T-helper 2 cell treated with Interferon-gamma antibody and Interleukin-4, amounts not matched to agents 5 μg/mL and 100 μg/mL, for 36 hours (primary cell): ENCODE measurements around the gene CDX2.

Experiments used
- DNase-seq: peaks from one replicate; pipeline ENCODE4 v3.0.0; 2021; ENCODE audit warnings: low spot score
- H3K27ac Mint-ChIP-seq: one replicate; pipeline ENCODE4 v1.8.0; 2021; ENCODE audit warnings: mild to moderate bottlenecking, mixed read lengths
- H3K27me3 Mint-ChIP-seq: one replicate; pipeline ENCODE4 v1.8.0; 2021; ENCODE audit warnings: low read depth, mixed read lengths
- H3K36me3 Mint-ChIP-seq: one replicate; pipeline ENCODE4 v1.8.0; 2021; ENCODE audit warnings: low read depth, mixed read lengths
- H3K4me1 Mint-ChIP-seq: one replicate; pipeline ENCODE4 v1.8.0; 2021; ENCODE audit warnings: low read depth, mixed read lengths
- H3K4me3 Mint-ChIP-seq: one replicate; pipeline ENCODE4 v1.8.0; 2022; ENCODE audit warnings: mild to moderate bottlenecking, moderate library complexity, mixed read lengths
- H3K9me3 Mint-ChIP-seq: one replicate; pipeline ENCODE4 v1.8.0; 2021; ENCODE audit warnings: mixed read lengths

CDX2 gene

GRCh38 chr13:27988520-27988919, 19.4 kb upstream of the CDX2 start, which contains the start of gene URAD:
URAD (minus strand) TSS chr13:27988693; CDS start chr13:27988637, 56 bp downstream.
- H3K4me3 Mint-ChIP-seq = no peak within 1 kb of the TSS
- no peaks in the 10 kb centered on the region for H3K36me3 Mint-ChIP-seq
- no peak within 1 kb of the TSS for H3K27ac Mint-ChIP-seq
- no peak for DNase-seq
- no peaks in the 10 kb centered on the region for H3K9me3 Mint-ChIP-seq
- no peaks in the 10 kb centered on the region for H3K4me1 Mint-ChIP-seq
- peaks cover 11% of the 10 kb centered on the region for H3K27me3 Mint-ChIP-seq

GRCh38 chr13:27985600-27985999, 16.5 kb upstream of the CDX2 start:
- no peaks in the 10 kb centered on the region for H3K36me3 Mint-ChIP-seq
- no peak overlapping the region for H3K27ac Mint-ChIP-seq
- H3K4me3 Mint-ChIP-seq = no peak overlapping the region
- DNase-seq = no peak
- H3K27me3 Mint-ChIP-seq = peaks cover 36% of the 10 kb centered on the region
- no peaks in the 10 kb centered on the region for H3K4me1 Mint-ChIP-seq
- no peaks in the 10 kb centered on the region for H3K9me3 Mint-ChIP-seq

- Mint-ChIP-seq H3K9me3 (no peaks in the 10 kb centered on the region), H3K27me3 (peaks cover 58% of the 10 kb centered on the region), H3K27ac (no peak overlapping the region), H3K4me3 (no peak overlapping the region), H3K36me3 (no peaks in the 10 kb centered on the region), H3K4me1 (peaks cover 1% of the 10 kb centered on the region)
- no peak for DNase-seq
Measured at GRCh38 chr13:27982361-27982760, 13.2 kb upstream of the CDX2 start.

GRCh38 chr13:27981006-27981708, 12.0 kb upstream of the CDX2 start:
- H3K4me3 Mint-ChIP-seq = no peak overlapping the region
- H3K9me3 Mint-ChIP-seq = no peaks in the 10 kb centered on the region
- no peak for DNase-seq
- H3K4me1 Mint-ChIP-seq = peaks cover 1% of the 10 kb centered on the region
- H3K27me3 Mint-ChIP-seq = peaks cover 65% of the 10 kb centered on the region
- no peaks in the 10 kb centered on the region for H3K36me3 Mint-ChIP-seq
- no peak overlapping the region for H3K27ac Mint-ChIP-seq

GRCh38 chr13:27980280-27980998, 11.3 kb upstream of the CDX2 start:
- peaks cover 73% of the 10 kb centered on the region for H3K27me3 Mint-ChIP-seq
- no peak for DNase-seq
- H3K4me3 Mint-ChIP-seq = no peak overlapping the region
- no peak overlapping the region for H3K27ac Mint-ChIP-seq
- peaks cover 3% of the 10 kb centered on the region for H3K4me1 Mint-ChIP-seq
- no peaks in the 10 kb centered on the region for H3K36me3 Mint-ChIP-seq
- no peaks in the 10 kb centered on the region for H3K9me3 Mint-ChIP-seq

GRCh38 chr13:27979765-27980279, 10.7 kb upstream of the CDX2 start:
- no peaks in the 10 kb centered on the region for H3K9me3 Mint-ChIP-seq
- H3K27ac Mint-ChIP-seq = peak overlapping the region; percentile 49
- H3K36me3 Mint-ChIP-seq = no peaks in the 10 kb centered on the region
- DNase-seq = no peak
- peaks cover 6% of the 10 kb centered on the region for H3K4me1 Mint-ChIP-seq
- H3K27me3 Mint-ChIP-seq = peaks cover 79% of the 10 kb centered on the region
- H3K4me3 Mint-ChIP-seq = no peak overlapping the region

- no peak for DNase-seq
- Mint-ChIP-seq H3K36me3 (no peaks in the 10 kb centered on the region), H3K9me3 (no peaks in the 10 kb centered on the region), H3K27ac (no peak overlapping the region), H3K4me1 (peaks cover 6% of the 10 kb centered on the region), H3K4me3 (no peak overlapping the region), H3K27me3 (peaks cover 83% of the 10 kb centered on the region)
Measured at GRCh38 chr13:27979001-27979643, 10.0 kb upstream of the CDX2 start.

- Mint-ChIP-seq H3K27me3 (peaks cover 85% of the 10 kb centered on the region), H3K4me3 (no peak overlapping the region), H3K27ac (no peak overlapping the region), H3K36me3 (no peaks in the 10 kb centered on the region), H3K4me1 (peaks cover 6% of the 10 kb centered on the region), H3K9me3 (no peaks in the 10 kb centered on the region)
- no peak for DNase-seq
Measured at GRCh38 chr13:27978301-27978968, 9.3 kb upstream of the CDX2 start.

- H3K27ac Mint-ChIP-seq = peak overlapping the region; percentile 74
- no peak for DNase-seq
- peaks cover 6% of the 10 kb centered on the region for H3K4me1 Mint-ChIP-seq
- no peaks in the 10 kb centered on the region for H3K36me3 Mint-ChIP-seq
- H3K27me3 Mint-ChIP-seq = peaks cover 87% of the 10 kb centered on the region
- no peaks in the 10 kb centered on the region for H3K9me3 Mint-ChIP-seq
- H3K4me3 Mint-ChIP-seq = no peak overlapping the region
Measured at GRCh38 chr13:27977476-27978300, 8.6 kb upstream of the CDX2 start.

- no peak overlapping the region for H3K4me3 Mint-ChIP-seq
- no peaks in the 10 kb centered on the region for H3K36me3 Mint-ChIP-seq
- no peak for DNase-seq
Measured at GRCh38 chr13:27976362-27977091, 7.4 kb upstream of the CDX2 start.

GRCh38 chr13:27975564-27976361, 6.6 kb upstream of the CDX2 start:
- no peak for DNase-seq
- Mint-ChIP-seq H3K36me3 (no peaks in the 10 kb centered on the region), H3K4me3 (no peak overlapping the region), H3K4me1 (peaks cover 6% of the 10 kb centered on the region), H3K9me3 (no peaks in the 10 kb centered on the region), H3K27ac (peak overlapping the region; percentile 41), H3K27me3 (peaks cover 84% of the 10 kb centered on the region)

More at GRCh38 chr13:27976362-27977091, 7.4 kb upstream of the CDX2 start:
- H3K4me1 Mint-ChIP-seq = peaks cover 6% of the 10 kb centered on the region
- peaks cover 84% of the 10 kb centered on the region for H3K27me3 Mint-ChIP-seq
- no peak overlapping the region for H3K27ac Mint-ChIP-seq
- H3K9me3 Mint-ChIP-seq = no peaks in the 10 kb centered on the region
